IPS-NIHi7 (cell line): Measurements from ENCODE around the gene HINT1.
A peak's percentile ranks its signal among the peaks of the same experiment; 100 is the strongest.
"Not testable (repeated sequence)": the region's sequence is repeated elsewhere in the genome, so short reads cannot be mapped to it uniquely, and the experiment has no call there.

Experiments used
- DNase-seq: peaks from one replicate; pipeline ENCODE4 v3.0.0; 2012; ENCODE audit warnings: mixed read lengths; ENCODE audit errors: extremely low spot score

HINT1 gene

DNA sequence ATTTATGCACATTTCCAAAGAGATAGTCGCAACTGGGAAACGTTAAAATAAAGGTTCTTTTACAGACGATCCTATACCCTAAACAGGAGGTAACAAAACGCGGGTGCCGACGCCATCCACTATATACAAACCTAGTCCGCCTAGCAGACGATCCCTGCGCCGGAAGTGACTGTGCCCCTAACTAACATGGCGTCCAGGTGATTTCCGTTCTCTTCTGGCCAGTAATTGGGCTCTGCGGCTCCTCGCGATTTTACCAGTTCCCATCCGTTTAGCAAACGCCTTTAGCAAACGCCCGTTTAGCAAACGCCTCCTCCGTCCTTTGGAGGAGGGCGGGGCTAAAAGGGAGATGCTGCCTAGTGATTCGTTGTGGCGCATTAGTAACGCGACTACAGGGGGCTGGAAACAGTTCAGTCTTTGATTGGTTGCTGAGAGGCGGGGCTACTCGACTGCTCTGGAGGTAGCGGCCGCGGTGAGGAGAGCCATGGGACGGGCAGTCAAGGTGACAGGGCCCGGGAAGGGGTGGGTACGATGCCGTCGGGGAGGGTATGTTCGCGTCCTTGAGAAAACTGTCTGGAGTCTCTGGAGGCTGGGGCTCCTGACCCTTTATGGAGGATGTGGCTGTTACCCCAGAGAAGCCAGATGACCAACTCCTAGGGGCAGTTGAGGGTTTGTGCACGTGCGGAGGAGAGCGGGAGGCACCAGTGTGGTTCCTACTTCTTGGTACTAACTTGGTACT, 5.7 kb upstream of the HINT1 start, which contains the start of gene LYRM7:
LYRM7 (plus strand) TSS at position 405 of the 736 bp plus-strand sequence; CDS start at position 482, 77 bp downstream.
- peak; percentile 95 for DNase-seq

DNA sequence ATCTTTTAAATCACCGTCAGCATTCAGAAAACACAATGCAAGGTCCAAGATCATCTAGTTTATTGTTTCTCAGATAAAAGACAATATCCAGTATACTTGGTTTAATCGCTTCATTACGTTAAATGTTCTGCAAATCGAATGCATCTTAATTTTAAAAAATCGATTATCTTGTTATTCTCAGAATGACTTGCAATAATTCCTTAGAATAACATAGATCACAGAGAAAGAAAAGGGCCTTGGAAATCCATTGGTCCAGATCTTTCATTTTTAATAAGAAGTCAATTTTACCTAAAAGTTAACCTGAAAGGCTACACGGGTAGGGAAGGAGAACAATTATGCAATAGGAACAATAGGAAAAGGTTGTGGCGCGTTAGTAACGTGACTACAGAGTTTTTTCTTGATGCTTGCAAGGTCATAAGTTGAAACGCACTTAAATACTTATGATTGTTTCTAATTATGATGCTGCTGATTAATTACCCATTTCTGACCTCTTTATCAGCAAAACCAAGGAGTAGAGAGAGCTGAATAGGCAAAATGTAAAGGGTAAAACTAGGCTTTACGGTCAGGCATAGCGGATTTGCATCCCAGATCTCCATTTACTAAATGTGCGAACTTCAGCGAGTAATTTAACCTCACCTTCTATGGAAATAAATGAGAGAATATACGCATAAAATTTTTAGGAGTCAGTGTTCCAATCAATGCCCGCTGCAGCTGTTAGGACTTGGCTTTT, 4.9 kb upstream of the HINT1 start:
- no peak for DNase-seq

DNA sequence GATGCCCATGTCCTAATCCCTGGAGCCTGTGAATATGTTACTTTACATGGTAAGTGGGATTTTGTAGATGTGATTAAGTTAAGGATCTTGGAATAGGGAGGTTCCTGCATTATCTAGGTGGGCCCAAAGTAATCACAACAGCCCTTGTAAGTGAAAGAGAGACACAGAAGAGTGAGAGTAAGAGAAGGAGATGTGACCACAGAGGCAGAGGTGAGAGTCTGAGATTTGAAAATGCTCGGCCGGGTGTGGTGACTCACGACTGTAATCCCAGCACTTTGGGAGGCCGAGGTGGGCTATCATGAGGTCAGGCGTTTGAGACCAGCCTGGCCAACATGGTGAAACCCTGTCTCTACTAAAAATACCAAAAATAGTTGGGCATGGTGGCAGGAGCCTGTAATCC, 2.6 kb upstream of the HINT1 start:
- DNase-seq, result no peak

DNA sequence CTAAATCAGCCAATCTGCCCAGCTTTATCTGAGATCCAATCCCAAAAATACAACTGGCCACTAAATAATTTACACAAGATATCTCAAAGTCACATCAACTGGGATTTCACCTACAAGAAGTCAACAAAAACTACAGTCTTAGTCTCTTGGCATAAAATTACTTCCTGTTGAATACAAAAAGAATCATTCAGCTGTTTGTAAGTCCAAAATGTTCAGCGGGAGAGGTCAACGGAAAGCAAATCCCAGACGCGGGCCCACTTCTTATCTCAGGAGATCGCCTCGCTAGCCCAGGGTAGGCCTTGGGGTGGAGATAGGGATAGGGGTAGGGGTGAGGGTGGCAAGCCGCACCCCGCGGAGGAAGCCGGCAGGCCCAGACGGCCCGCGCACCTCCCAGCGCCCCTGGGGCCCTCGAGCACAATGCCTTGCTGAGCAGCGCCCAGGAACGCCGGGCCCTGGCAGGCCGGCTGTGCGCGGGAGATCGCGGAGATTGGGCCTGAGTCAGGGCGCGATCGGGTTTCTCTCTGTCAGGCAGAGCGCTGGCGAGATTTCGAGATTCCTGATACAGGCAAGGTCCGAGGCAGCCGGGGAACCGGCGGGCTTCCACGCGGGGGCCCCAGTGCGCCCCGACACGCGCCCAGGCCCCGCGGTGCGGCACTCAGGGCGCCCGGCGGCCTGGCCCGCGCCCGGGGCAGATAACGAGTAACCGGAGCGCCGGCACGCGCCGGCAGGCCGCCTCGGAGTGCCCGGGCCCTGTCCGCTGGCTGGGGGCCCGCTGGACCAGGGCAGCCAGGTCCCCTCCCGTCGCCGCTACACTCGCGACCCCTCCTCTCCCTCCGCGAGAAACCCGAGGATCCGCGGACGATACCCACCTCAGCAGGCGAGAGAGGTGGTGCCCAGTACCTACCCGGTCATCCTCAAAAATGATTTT, 601 bp downstream of the HINT1 start:
- peak; percentile 64 for DNase-seq

DNA sequence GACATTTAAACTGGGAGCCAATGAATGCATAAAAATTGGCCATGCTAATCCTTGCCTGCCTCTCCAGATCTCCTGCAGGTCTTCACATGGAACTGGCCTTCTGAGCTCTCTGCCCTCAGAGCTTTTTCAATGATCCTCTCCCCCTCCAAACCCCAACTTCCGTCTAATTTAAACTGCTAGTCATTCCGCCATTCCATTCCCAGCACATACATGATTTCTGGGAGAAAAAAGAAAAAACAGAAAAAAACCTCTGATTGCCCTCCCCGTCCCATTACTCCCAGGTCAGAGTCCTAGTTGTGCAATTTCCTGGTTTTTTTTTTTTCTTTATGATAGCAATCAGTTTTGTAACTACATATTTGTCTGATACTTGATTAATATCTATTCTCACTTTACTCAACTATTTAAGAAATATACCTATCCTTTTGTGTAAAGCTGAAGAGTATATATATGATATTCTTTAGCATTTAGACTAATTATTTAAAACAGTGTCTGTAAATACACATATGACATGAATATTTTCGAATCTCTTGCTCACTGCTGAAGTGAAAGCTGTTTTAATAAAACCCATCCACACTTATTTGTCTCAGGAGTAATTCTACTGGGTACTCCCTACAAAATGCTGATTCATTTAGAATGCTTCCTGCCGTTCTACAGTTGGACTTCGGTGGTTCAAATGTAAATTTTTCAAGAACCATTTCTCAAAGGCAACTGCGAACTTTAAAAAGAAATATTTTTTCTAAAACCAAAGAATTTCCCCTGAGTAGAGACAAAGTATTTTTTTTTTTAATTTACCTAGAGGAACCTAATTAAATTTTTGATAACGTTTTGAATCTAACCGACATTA, 1.6 kb downstream of the HINT1 start:
- no peak for DNase-seq

DNA sequence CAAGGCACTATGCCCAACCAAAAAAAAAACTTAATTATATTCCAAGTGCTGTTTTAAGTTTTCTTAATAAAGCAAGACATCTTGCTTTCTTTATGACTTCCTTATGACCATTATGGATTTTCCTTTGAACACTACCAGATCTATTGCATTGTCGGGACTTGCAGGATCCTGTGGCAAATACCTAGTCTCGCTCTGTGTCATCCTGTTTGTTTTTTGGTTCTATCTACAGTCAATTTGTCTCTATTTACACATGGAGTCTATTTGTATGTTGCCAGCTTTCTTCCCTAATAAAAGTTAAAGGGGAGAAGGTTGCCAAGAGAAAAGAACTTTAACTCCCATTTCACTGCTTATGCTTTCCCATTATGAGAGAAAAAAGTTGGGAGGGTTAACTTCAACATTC, 4.9 kb downstream of the HINT1 start:
- DNase-seq, result no peak

DNA sequence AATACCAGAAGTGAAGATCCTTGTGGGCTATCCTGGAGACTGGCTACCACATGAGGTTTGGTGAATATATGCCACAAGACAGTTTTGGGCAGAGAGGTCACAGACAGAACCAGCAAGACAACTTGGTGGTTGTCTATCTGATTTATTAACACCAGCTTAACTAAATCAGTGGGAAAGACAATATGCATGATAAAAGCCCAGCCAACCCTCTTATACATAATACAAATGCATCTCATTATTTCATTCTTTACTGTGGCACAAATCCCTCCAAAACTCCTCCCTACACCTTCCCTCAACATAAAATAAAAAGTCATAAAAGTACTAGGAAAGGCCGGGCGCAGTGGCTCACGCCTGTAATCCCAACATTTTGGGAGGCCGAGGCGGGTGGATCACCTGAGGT, 8.1 kb downstream of the HINT1 start:
- DNase-seq, result no peak

DNA sequence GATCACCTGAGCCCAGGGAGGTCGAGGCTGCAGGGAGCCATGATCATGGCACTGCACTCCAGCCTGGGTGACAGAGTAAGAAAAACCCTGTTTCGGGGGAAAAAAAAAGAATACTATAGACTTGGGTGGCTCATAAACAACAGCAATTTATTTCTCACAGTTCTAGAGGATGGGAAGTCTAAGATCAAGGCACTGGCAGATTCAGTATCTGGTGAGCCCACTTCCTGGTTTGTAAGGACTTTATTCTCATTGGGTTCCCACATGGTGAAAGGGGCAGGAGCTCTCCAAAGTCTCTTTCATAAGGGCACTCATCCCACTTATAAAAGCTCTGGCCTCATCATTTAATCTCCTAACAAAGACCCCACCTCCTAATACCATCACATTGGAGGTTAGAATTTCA, 8.7 kb downstream of the HINT1 start:
- no peak for DNase-seq

DNA sequence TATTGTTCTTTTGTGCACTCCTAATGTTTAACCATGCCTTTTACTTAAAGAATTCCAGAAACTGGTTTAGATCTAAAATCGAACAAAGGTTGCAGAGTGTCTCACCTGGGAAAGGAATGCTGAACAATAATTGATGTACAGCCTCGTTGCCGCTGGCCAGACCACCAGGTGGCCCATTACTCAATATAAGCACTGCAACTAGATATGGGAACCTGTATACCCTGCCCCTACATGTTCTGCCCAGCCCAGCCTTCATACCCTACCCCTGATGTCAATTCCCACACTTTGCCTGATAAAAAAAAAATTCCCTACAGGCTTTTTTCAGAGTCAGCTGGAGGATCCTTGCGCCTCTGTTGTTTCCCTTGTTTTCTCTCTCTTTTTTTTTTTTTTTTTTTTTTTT, 13.8 kb downstream of the HINT1 start:
- DNase-seq, result no peak

DNA sequence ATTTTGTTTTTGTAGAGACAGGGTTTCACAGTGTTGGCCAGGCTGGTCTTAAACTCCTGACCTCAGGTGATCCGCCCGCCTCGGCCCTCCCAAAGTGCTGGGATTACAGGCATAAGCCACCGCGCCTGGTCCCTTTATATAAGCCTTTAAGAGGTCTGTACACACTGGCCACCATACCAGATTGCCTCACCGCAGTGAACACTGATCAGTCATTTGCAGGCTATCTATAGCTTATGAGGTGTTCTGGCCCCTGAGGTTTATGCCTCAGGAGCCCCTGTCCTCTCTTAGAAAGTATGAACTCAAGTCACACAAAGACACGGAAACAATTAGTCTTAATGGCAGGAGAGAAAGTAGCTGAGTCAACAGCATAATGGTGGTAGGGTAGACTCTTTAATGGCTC, 14.6 kb downstream of the HINT1 start:
- DNase-seq, result no peak

DNA sequence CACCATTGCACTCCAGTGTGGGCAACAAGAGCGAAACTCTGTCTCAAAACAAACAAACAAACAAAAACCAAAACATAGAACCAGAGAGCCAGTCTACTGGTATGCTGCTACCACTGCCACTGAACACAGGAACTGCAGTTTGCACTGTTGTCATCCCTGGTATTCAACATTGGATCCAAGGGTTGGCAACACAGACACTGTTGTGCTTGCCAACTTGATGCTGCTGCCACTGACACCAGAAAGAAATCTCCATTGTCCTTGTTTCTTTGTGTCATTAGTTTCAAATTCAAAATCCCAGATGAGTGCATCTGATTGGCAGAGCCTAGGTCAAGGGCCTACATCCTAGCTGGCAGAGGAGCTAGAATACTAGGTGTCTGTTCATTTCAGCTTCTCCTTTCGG, 16.2 kb downstream of the HINT1 start:
- DNase-seq, result no peak

DNA sequence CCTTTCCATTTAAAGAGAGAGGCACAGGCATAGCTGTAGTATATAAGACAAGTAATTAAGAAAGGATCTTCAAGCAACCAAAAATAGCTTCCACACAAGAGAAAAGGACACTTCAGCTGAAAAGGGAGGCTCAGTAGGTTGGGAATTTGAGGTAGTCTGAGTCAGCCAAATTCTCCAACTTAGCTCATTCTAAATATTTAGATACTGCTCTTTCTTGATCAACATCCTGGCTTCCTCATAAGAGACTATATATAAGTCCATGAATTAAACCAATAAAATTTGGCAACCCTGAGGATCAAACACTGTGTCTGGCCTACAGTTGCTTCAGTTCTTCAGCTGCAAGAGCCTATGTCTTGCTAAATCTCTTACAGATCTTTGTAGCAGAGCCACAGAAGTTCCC, 17.8 kb downstream of the HINT1 start:
- no peak for DNase-seq

DNA sequence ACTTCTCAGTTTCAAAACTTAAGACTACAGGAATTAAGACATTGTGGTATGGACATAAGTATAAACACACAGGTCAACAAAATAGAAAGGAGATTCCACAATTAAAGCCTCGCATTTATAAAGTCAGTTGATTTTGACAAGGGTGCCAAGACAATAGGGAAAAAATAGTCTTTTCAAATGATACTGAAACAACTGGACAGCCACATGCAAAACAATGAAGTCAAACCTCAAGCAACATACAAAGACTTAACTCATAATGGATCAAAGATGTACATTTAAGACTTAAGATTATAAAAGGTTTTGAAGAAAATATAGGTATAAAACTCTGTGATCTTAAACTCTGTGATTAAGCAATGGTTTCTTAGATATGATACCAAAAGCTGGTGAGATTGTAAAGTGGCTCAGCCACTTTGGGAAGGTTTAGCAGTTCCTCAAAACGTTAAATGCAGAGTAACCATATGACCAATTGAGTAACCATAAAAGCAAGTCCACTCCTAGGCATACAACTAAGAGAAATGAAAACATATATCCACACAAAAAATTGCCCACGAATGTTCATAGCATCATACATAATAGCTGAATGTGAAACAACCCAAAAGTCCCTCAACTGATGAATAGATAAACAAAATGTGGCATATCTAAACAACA, 22.0 kb downstream of the HINT1 start:
- DNase-seq, result no peak

DNA sequence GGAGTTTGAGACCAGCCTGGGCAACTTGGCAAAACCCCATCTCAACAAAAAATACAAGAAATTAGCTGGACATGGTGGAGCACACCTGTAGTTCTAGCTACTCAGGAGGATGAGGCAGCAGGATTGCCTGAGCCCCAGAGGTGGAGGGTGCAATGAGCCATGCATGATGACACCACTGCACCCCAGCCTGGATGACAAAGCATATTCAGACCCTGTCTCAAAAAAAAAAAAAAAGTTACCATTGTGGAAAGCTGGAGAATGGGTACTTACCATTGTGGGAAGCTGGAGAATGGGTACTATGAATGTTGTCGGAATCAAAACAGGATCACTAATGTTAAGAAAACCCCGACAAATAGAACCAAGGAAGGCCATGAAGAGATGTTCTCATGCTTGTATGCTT, 25.7 kb downstream of the HINT1 start:
- no peak for DNase-seq

DNA sequence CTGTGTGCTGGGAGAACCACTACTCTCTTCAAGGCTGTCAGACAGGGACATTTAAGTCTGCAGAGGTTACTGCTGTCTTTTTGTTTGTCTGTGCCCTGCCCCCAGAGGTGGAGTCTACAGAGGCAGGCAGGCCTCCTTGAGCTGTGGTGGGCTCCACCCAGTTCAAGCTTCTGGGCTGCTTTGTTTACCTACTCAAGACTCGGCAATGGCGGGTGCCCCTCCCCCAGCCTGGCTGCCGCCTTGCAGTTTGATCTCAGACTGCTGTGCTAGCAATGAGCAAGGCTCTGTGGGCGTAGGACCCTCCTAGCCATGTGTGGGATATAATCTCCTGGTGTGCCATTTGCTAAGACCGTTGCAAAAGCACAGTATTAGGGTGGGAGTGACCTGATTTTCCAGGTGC, 26.6 kb downstream of the HINT1 start:
- DNase-seq, result not testable (repeated sequence)

DNA sequence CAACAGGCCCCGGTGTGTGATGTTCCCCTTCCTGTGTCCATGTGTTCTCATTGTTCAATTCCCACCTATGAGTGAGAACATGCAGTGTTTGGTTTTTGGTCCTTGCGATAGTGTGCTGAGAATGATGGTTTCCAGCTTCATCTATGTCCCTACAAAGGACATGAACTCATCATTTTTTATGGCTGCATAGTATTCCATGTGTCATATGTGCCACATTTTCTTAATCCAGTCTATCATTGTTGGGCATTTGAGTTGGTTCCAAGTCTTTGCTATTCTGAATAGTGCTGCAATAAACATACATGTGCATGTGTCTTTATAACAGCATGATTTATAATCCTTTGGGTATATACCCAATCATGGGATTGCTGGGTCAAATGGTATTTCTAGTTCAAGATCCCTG, 32.0 kb downstream of the HINT1 start:
- not testable (repeated sequence) for DNase-seq

DNA sequence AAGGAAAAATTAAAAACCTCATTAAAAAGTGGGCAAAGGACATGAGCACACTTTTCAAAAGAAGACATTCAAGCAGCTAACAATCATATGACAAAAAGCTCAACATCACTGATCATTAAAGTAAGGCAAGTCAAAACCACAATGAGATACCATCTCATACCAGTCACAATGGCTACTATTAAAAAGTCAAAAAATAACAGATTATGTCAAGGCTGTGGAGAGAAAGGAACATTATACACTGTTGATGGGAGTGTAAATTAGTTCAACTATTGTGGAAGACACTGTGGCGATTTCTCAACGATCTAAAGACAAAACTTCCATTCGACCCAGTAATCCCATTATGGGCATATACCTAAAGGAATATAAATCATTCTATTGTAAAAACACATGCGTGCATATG, 35.8 kb downstream of the HINT1 start:
- no peak for DNase-seq

DNA sequence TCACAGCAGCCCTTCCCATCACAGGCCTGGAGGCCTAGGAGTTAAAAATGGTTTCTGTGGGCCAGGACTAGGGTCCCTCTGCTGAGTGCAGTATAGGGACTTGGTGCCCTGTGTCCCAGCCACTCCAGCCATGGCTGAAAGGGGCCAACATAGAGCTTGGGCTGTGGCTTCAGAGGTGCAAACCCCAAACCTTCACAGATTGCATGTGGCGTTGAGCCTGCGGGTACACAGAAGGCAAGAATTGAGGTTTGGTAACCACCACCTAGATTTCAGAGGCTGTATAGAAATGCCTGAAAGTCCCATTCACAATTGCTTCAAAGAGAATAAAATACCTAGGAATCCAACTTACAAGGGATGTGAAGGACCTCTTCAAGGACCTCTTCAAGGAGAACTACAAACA, 37.8 kb downstream of the HINT1 start:
- DNase-seq, result not testable (repeated sequence)

DNA sequence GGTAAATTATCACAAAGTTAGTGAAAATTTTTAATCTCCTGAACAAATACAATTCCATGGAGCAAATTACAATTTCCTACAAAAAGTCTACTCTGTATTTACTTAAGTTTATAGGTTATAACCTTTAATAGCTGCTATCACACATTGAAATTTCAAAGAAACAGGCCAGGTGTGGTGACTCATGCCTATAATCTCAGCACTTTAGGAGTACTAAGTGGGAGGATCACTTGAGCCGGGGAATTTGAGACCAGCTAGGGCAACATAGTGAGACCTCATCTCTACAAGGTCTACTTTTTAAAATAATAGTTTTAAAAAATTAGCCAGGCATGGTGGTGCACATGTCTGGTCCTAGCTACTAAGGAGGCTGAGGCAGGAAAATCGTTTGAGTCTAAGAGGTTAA, 50.3 kb downstream of the HINT1 start:
- DNase-seq, result no peak

DNA sequence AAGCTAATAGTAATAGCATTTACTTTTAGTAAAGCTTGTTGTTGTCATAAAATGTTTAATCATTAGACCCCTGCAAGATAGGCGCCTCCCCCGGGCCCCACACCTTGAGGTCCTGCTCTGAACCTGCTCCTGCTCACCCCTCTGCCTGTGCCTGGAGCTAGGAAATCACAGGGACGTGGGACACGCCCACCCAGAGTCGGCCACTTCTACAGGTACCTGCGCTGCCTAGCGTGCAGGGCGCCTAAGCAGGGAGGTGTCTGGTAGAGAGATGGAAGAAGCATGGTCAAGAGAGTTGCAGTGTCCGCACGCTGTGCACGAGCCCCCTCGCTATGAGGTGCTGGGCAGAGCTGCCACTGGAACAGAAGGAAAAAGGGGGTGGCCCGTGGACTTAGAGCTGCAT, 52.6 kb downstream of the HINT1 start:
- DNase-seq, result no peak

DNA sequence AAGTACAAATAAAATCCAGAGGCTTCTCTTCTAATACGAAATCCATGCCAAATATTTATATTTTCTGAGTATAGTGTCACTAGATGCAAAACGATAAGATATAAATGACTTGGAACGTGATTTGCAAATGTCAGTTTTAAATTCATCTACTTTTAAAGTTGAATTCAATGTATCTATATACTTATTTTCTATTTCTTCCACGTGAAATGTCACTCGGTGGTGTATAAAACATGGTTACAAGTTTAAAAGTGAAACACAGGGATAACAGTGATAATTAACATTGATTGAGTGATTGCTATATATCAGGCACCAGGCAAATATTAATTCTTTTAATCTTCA, 54.8 kb downstream of the HINT1 start:
- no peak for DNase-seq
